Measurements from ENCODE around the gene SHROOM3. TPM values are rescaled to one million over a fixed set of nuclear protein-coding genes. Genes with fewer than 3 reads are reported as not detected.

The SHROOM3 gene
- total RNA-seq, 2 experiments from 2014 or later, result 0.06 to 0.10 TPM

GRCh38 chr4:76494871-76495590, 60.0 kb downstream of the SHROOM3 start:
- no peaks in the 10 kb centered on the region for H3K36me3 Mint-ChIP-seq
- DNase-seq, result no peak
- no peak overlapping the region for H3K4me3 Mint-ChIP-seq
- no peaks in the 10 kb centered on the region for H3K9me3 Mint-ChIP-seq
- H3K4me1 Mint-ChIP-seq, result no peaks in the 10 kb centered on the region
- no peaks in the 10 kb centered on the region for H3K27me3 Mint-ChIP-seq
- no peak overlapping the region for H3K27ac Mint-ChIP-seq

GRCh38 chr4:76498550-76498949, 63.5 kb downstream of the SHROOM3 start:
- Mint-ChIP-seq H3K4me1 (no peaks in the 10 kb centered on the region), H3K36me3 (no peaks in the 10 kb centered on the region), H3K27ac (no peak overlapping the region), H3K27me3 (no peaks in the 10 kb centered on the region), H3K9me3 (no peaks in the 10 kb centered on the region), H3K4me3 (no peak overlapping the region)
- no peak for DNase-seq

GRCh38 chr4:76499461-76499860, 64.4 kb downstream of the SHROOM3 start:
- no peak overlapping the region for H3K4me3 Mint-ChIP-seq
- H3K36me3 Mint-ChIP-seq, result no peaks in the 10 kb centered on the region
- DNase-seq, result no peak
- H3K9me3 Mint-ChIP-seq, result no peaks in the 10 kb centered on the region
- no peak overlapping the region for H3K27ac Mint-ChIP-seq
- H3K27me3 Mint-ChIP-seq, result peaks cover 3% of the 10 kb centered on the region
- H3K4me1 Mint-ChIP-seq, result no peaks in the 10 kb centered on the region

- no peaks in the 10 kb centered on the region for H3K9me3 Mint-ChIP-seq
- H3K27ac Mint-ChIP-seq, result no peak overlapping the region
- peaks cover 7% of the 10 kb centered on the region for H3K27me3 Mint-ChIP-seq
- no peak for DNase-seq
- no peaks in the 10 kb centered on the region for H3K36me3 Mint-ChIP-seq
- H3K4me3 Mint-ChIP-seq, result no peak overlapping the region
- no peaks in the 10 kb centered on the region for H3K4me1 Mint-ChIP-seq
These were observed 67.9 kb downstream of the SHROOM3 start for GRCh38 chr4:76502886-76503285.

GRCh38 chr4:76504613-76505465, 69.8 kb downstream of the SHROOM3 start:
- H3K4me3 Mint-ChIP-seq, result no peak overlapping the region
- H3K36me3 Mint-ChIP-seq, result no peaks in the 10 kb centered on the region
- H3K9me3 Mint-ChIP-seq, result no peaks in the 10 kb centered on the region
- DNase-seq, result no peak
- no peak overlapping the region for H3K27ac Mint-ChIP-seq
- peaks cover 7% of the 10 kb centered on the region for H3K27me3 Mint-ChIP-seq
- no peaks in the 10 kb centered on the region for H3K4me1 Mint-ChIP-seq

- no peaks in the 10 kb centered on the region for H3K36me3 Mint-ChIP-seq
- no peaks in the 10 kb centered on the region for H3K27me3 Mint-ChIP-seq
- no peak overlapping the region for H3K27ac Mint-ChIP-seq
- H3K9me3 Mint-ChIP-seq, result no peaks in the 10 kb centered on the region
- H3K4me1 Mint-ChIP-seq, result no peaks in the 10 kb centered on the region
- DNase-seq, result no peak
- no peak overlapping the region for H3K4me3 Mint-ChIP-seq
These were observed 76.9 kb downstream of the SHROOM3 start for GRCh38 chr4:76511947-76512346.

- Mint-ChIP-seq H3K27me3 (no peaks in the 10 kb centered on the region), H3K4me1 (peaks cover 4% of the 10 kb centered on the region), H3K9me3 (no peaks in the 10 kb centered on the region), H3K27ac (no peak overlapping the region), H3K4me3 (no peak overlapping the region), H3K36me3 (no peaks in the 10 kb centered on the region)
- no peak for DNase-seq
These were observed 78.5 kb downstream of the SHROOM3 start for GRCh38 chr4:76513482-76513881.

GRCh38 chr4:76514087-76514486, 79.1 kb downstream of the SHROOM3 start:
- Mint-ChIP-seq H3K27ac (no peak overlapping the region), H3K4me3 (no peak overlapping the region), H3K36me3 (no peaks in the 10 kb centered on the region), H3K4me1 (peaks cover 4% of the 10 kb centered on the region), H3K9me3 (no peaks in the 10 kb centered on the region), H3K27me3 (no peaks in the 10 kb centered on the region)
- DNase-seq, result no peak

- Mint-ChIP-seq H3K36me3 (no peaks in the 10 kb centered on the region), H3K9me3 (no peaks in the 10 kb centered on the region), H3K4me1 (peaks cover 4% of the 10 kb centered on the region), H3K27ac (no peak overlapping the region), H3K4me3 (no peak overlapping the region), H3K27me3 (no peaks in the 10 kb centered on the region)
- DNase-seq, result no peak
These were observed 81.2 kb downstream of the SHROOM3 start for GRCh38 chr4:76515975-76516843.

GRCh38 chr4:76518241-76518640, 83.2 kb downstream of the SHROOM3 start:
- H3K4me1 Mint-ChIP-seq, result peaks cover 4% of the 10 kb centered on the region

GRCh38 chr4:76523593-76523992, 88.6 kb downstream of the SHROOM3 start:
- no peak for DNase-seq
- no peaks in the 10 kb centered on the region for H3K9me3 Mint-ChIP-seq
- H3K4me3 Mint-ChIP-seq, result no peak overlapping the region
- H3K36me3 Mint-ChIP-seq, result no peaks in the 10 kb centered on the region
- H3K4me1 Mint-ChIP-seq, result peaks cover 2% of the 10 kb centered on the region
- no peak overlapping the region for H3K27ac Mint-ChIP-seq
- H3K27me3 Mint-ChIP-seq, result peaks cover 7% of the 10 kb centered on the region

More at GRCh38 chr4:76518241-76518640, 83.2 kb downstream of the SHROOM3 start:
- H3K27me3 Mint-ChIP-seq, result no peaks in the 10 kb centered on the region
- no peaks in the 10 kb centered on the region for H3K36me3 Mint-ChIP-seq
- H3K27ac Mint-ChIP-seq, result no peak overlapping the region
- DNase-seq, result no peak
- H3K4me3 Mint-ChIP-seq, result no peak overlapping the region
- H3K9me3 Mint-ChIP-seq, result no peaks in the 10 kb centered on the region

GRCh38 chr4:76525751-76526150, 90.7 kb downstream of the SHROOM3 start:
- Mint-ChIP-seq H3K36me3 (no peaks in the 10 kb centered on the region), H3K27ac (no peak overlapping the region), H3K9me3 (no peaks in the 10 kb centered on the region), H3K4me1 (peaks cover 2% of the 10 kb centered on the region), H3K27me3 (peaks cover 7% of the 10 kb centered on the region), H3K4me3 (no peak overlapping the region)
- DNase-seq, result no peak

- no peak overlapping the region for H3K4me3 Mint-ChIP-seq
- no peaks in the 10 kb centered on the region for H3K9me3 Mint-ChIP-seq
- H3K27me3 Mint-ChIP-seq, result peaks cover 7% of the 10 kb centered on the region
- peaks cover 2% of the 10 kb centered on the region for H3K4me1 Mint-ChIP-seq
- no peak overlapping the region for H3K27ac Mint-ChIP-seq
- DNase-seq, result no peak
- no peaks in the 10 kb centered on the region for H3K36me3 Mint-ChIP-seq
These were observed 91.6 kb downstream of the SHROOM3 start for GRCh38 chr4:76526585-76526990.

GRCh38 chr4:76527666-76528065, 92.6 kb downstream of the SHROOM3 start:
- Mint-ChIP-seq H3K27ac (no peak overlapping the region), H3K36me3 (no peaks in the 10 kb centered on the region), H3K4me1 (peaks cover 2% of the 10 kb centered on the region), H3K4me3 (no peak overlapping the region), H3K9me3 (no peaks in the 10 kb centered on the region), H3K27me3 (peaks cover 7% of the 10 kb centered on the region)
- DNase-seq, result no peak

- Mint-ChIP-seq H3K9me3 (no peaks in the 10 kb centered on the region), H3K4me3 (no peak overlapping the region), H3K27ac (no peak overlapping the region), H3K36me3 (no peaks in the 10 kb centered on the region), H3K27me3 (peaks cover 7% of the 10 kb centered on the region), H3K4me1 (no peaks in the 10 kb centered on the region)
- no peak for DNase-seq
These were observed 96.6 kb downstream of the SHROOM3 start for GRCh38 chr4:76531597-76531996.

Measured in activated naive CD8-positive, alpha-beta T cell treated with anti-CD3 and anti-CD28 coated beads for 36 hours (primary cell).